ENCODE measurements around the gene SLC7A1. TPM values are rescaled to one million over a fixed set of nuclear protein-coding genes. Genes with fewer than 3 reads are reported as not detected.

SLC7A1 gene
- total RNA-seq, 3 donors from 2014 or later, result 23.8 to 36.0 (median 28.0) TPM

DNA sequence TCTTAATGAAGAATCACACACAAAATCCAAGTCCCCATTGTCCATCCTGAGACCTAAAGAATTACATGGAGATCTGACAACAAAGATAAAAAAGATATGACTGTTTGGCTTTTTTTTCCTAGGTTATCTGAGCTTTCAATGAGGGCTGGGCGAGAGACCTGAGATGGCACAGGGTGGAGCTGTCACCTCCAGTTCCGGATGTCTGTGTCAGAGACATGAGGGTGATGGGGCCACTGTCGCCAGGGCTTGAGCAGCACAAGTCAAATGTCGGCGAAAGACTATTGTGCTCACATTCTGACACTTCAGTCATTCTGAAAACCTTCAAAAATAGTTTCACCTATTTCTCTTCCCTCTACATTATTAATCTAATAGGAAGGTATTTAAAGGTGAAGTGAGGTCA is 65.7 kb downstream of the SLC7A1 start:
- no peaks in the 10 kb centered on the region for H3K9me3 ChIP-seq
- no peak for TF ChIP-seq CTCF (IDR thresholded peaks at IDR 0.05)
- intact Hi-C loops (cut with DNase I, micrococcal nuclease), result no loop called here
- H3K4me1 ChIP-seq (ENCODE audit: low read depth), result no peaks in the 10 kb centered on the region
- ATAC-seq (no peak), DNase-seq (no peak)
- H3K4me3 ChIP-seq, result no peak overlapping the region
- no peaks in the 10 kb centered on the region for H3K36me3 ChIP-seq (ENCODE audit: low read depth)

GRCh38 chr13:29527916-29528315 is 67.6 kb downstream of the SLC7A1 start:
- DNase-seq, result no peak

DNA sequence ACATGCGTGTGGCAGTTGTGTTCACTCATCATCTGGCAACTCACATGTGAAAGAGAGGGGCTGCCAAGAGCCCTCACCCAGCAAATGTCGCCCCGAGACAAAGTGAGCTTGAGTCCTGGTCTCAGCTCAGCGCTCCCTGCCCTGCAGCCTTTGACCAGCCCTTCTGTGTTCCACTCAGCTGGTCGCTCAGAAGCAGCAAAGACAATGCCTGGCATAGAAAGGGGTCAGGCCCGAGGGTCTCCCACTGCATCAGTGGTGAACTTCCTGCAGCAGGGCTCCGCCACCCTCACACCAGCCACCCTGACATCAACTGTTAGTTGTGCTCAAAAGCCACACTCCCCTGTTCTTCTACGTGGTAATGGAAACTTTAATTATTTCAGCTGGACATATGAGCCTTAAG is 68.0 kb downstream of the SLC7A1 start:
- no peaks in the 10 kb centered on the region for H3K4me1 ChIP-seq (ENCODE audit: low read depth)
- no peaks in the 10 kb centered on the region for H3K36me3 ChIP-seq (ENCODE audit: low read depth)
- intact Hi-C loops (cut with DNase I, micrococcal nuclease), result no loop called here
- H3K9me3 ChIP-seq, result no peaks in the 10 kb centered on the region
- DNase-seq (no peak), ATAC-seq (no peak)
- no peak overlapping the region for H3K4me3 ChIP-seq
- no peak for TF ChIP-seq CTCF (IDR thresholded peaks at IDR 0.05)

More at GRCh38 chr13:29527916-29528315, 67.6 kb downstream of the SLC7A1 start:
- H3K4me3 ChIP-seq, result no peak overlapping the region
- TF ChIP-seq CTCF (IDR thresholded peaks at IDR 0.05), result no peak
- no peaks in the 10 kb centered on the region for H3K4me1 ChIP-seq (ENCODE audit: low read depth)
- no peak for ATAC-seq
- intact Hi-C loops (cut with DNase I, micrococcal nuclease), result no loop called here
- H3K9me3 ChIP-seq, result no peaks in the 10 kb centered on the region
- H3K36me3 ChIP-seq (ENCODE audit: low read depth), result no peaks in the 10 kb centered on the region

- intact Hi-C loops (cut with DNase I, micrococcal nuclease), result no loop called here
- DNase-seq (no peak), ATAC-seq (no peak)
- Histone ChIP-seq H3K9me3 (no peaks in the 10 kb centered on the region), H3K4me3 (no peak overlapping the region), H3K36me3 (ENCODE audit: low read depth) (no peaks in the 10 kb centered on the region), H3K4me1 (ENCODE audit: low read depth) (no peaks in the 10 kb centered on the region)
- no peak for TF ChIP-seq CTCF (IDR thresholded peaks at IDR 0.05)
Observed at GRCh38 chr13:29526741-29527140, 68.7 kb downstream of the SLC7A1 start.

- Histone ChIP-seq H3K36me3 (ENCODE audit: low read depth) (no peaks in the 10 kb centered on the region), H3K4me3 (no peak overlapping the region), H3K9me3 (no peaks in the 10 kb centered on the region), H3K4me1 (ENCODE audit: low read depth) (no peaks in the 10 kb centered on the region)
- ATAC-seq (no peak), DNase-seq (no peak)
- TF ChIP-seq CTCF (IDR thresholded peaks at IDR 0.05), result no peak
- intact Hi-C loops (cut with DNase I, micrococcal nuclease), result no loop called here
Observed at GRCh38 chr13:29525757-29526156, 69.7 kb downstream of the SLC7A1 start.

DNA sequence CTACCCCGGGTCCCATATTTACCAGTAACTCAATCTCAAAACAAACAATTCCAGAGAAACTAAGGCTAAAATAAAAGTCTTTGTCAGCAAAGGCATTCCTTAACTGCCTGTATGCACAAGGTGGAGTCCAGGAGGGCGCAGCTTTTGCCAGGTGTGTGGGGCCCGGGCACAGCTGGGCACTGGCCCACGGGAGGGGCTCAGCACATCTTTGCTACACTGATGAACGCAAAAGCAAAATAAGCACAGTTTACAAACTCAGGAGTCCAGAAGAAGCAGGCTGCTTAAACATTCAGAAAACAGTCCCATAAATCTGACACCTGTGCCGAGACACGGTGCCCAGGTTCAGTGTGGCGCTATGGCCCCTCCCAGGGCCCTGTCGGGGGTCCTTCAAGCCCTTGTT is 70.8 kb downstream of the SLC7A1 start:
- no peak overlapping the region for H3K4me3 ChIP-seq
- DNase-seq (no peak), ATAC-seq (peak; percentile 23)
- H3K4me1 ChIP-seq (ENCODE audit: low read depth), result no peaks in the 10 kb centered on the region
- intact Hi-C loops (cut with DNase I, micrococcal nuclease), result no loop called here
- H3K9me3 ChIP-seq, result no peaks in the 10 kb centered on the region
- no peak for TF ChIP-seq CTCF (IDR thresholded peaks at IDR 0.05)
- H3K36me3 ChIP-seq (ENCODE audit: low read depth), result no peaks in the 10 kb centered on the region
